ENCODE results near the gene POPDC2. TPM values are rescaled to one million over a fixed set of nuclear protein-coding genes. Genes with fewer than 3 reads are reported as not detected.

The POPDC2 gene
- total and polyA plus RNA-seq, 2 donors (not counting 1 experiment from before 2014, with no cell fraction given) = 8.0 to 9.5 TPM

DNA sequence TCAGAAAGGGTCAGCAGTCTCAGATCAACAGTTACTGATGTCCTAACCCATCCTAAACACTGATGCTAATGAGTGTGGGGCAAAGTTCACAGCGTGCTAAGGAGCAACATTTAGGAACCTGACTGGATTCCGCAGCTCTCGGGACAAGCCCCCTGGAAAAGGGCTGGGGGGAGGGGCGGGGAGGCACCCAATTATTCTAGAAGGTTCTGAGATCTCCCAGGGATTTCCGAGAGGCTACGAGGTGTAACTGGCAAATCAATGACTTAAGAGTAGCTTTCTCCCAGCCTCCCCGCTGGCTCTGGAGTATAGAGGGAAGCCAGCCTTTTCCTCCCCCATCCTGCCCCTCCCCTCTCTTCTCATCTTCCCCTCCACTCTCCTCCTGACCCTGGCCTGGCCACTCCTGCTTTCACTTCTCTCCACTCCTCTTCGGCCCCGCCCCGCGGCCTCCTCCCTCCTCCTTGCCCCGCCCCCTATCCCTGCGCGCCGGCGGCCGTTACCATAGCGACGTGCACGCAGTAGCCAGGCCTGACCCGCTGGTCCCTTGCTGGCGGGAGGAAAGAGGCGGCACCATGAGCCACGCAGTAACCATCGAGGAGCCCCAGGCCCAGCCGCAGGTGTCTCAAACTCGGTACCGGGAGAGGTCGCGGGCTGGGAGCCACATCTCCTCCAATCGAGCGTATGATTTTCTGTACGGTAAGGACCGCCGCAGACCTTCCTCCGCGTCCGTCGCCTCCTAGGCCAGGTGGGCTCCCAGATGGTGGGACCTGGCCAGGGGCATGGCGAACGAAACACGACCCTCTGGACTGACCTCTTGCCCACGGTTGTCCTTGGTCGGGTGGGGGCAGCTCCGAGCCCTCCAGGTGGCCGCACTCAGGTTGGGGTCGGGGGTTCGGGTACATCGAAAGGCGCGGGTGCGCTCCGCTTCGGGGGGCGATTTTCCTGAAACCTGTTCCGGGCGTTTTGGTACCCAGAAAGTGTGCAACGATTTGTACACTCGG lies 42.4 kb upstream of the POPDC2 start, which contains the start of gene CFAP91:
TSS of gene CFAP91 (plus strand) at position 493 of the 998 bp plus-strand sequence. CDS start at position 570, 77 bp downstream.
- no peaks in the 10 kb centered on the region for H3K27me3 ChIP-seq (replicated peaks in 1 of 4; ENCODE audit: control extremely low read depth in 1 of 4, control insufficient read depth in 3 of 4, insufficient read depth in 4 of 4, low read length in 3 of 4)
- peaks cover 0 to 13% (median 0%) of the 10 kb centered on the region in 3 donors for H3K9me3 ChIP-seq (ENCODE audit: control extremely low read depth in 1 of 3, control insufficient read depth in 2 of 3, insufficient read depth in 1 of 3, low read length in 2 of 3)
- peak within 1 kb of the TSS in 4 of 5 experiments; percentile 47 to 67 (median 62) for H3K4me3 ChIP-seq (ENCODE audit: control extremely low read depth in 1 of 5, extremely low read depth in 1 of 5, insufficient read depth in 1 of 5, low read depth in 2 of 5, low read length in 4 of 5)
- H3K4me1 Mint-ChIP-seq = peaks cover 38% of the 10 kb centered on the region
- H4K20me1 ChIP-seq (ENCODE audit: control insufficient read depth, insufficient read depth, low read length, poor library complexity, severe bottlenecking) = no peaks in the 10 kb centered on the region
- peaks cover 25 to 32% of the 10 kb centered on the region in 2 donors for H3K4me1 ChIP-seq (ENCODE audit: control insufficient read depth in 2 of 2, insufficient read depth in 2 of 2, low read length in 2 of 2)
- H3K9me3 Mint-ChIP-seq (ENCODE audit: insufficient read depth) = peaks cover 5% of the 10 kb centered on the region
- peak within 1 kb of the TSS; percentile 88 for H3K4me3 Mint-ChIP-seq
- CTCF ChIA-PET = no interaction called here
- WGBS (ENCODE audit: insufficient coverage) = 12% methylated on average over 59 of the region's 59 CpGs
- POLR2A ChIA-PET = interaction anchor here (0.5 kb wide), 1 partner anchor 492 kb away, joined by 6 read pairs; no protein-coding TSS in a partner anchor
- TF ChIP-seq, protein P1, sequence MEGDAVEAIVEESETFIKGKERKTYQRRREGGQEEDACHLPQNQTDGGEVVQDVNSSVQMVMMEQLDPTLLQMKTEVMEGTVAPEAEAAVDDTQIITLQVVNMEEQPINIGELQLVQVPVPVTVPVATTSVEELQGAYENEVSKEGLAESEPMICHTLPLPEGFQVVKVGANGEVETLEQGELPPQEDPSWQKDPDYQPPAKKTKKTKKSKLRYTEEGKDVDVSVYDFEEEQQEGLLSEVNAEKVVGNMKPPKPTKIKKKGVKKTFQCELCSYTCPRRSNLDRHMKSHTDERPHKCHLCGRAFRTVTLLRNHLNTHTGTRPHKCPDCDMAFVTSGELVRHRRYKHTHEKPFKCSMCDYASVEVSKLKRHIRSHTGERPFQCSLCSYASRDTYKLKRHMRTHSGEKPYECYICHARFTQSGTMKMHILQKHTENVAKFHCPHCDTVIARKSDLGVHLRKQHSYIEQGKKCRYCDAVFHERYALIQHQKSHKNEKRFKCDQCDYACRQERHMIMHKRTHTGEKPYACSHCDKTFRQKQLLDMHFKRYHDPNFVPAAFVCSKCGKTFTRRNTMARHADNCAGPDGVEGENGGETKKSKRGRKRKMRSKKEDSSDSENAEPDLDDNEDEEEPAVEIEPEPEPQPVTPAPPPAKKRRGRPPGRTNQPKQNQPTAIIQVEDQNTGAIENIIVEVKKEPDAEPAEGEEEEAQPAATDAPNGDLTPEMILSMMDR (IDR thresholded peaks at IDR 0.05) = no peak
- TF ChIP-seq EZH2 (IDR thresholded peaks at IDR 0.05; ENCODE audit: borderline replicate concordance, insufficient read depth, low read depth, low read length, poor library complexity, severe bottlenecking) = no peak
- H3K27ac ChIP-seq (ENCODE audit: low read length in 2 of 2) = peak within 1 kb of the TSS in 1 of 2 donors; percentile 37
- no peaks in the 10 kb centered on the region for H3K36me3 ChIP-seq (replicated peaks in 1 of 2; ENCODE audit: control extremely low read depth in 1 of 2, control insufficient read depth in 1 of 2, extremely low read depth in 1 of 2, insufficient read depth in 2 of 2, low read length in 1 of 2)
- ATAC-seq (ENCODE audit: low read depth) = peak; percentile 95
- H3K27me3 Mint-ChIP-seq = no peaks in the 10 kb centered on the region
- peak within 1 kb of the TSS; percentile 69 for H2AFZ ChIP-seq (ENCODE audit: insufficient read depth, low read depth, low read length, poor library complexity, severe bottlenecking)
- H3K79me2 ChIP-seq (ENCODE audit: control insufficient read depth, insufficient read depth, low read length) = no peaks in the 10 kb centered on the region
- H3K9ac ChIP-seq (ENCODE audit: low read length) = peak within 1 kb of the TSS; percentile 67
- peak within 1 kb of the TSS; percentile 85 for H3K4me2 ChIP-seq (replicated peaks; ENCODE audit: low read depth, low read length, poor library complexity, severe bottlenecking)
- peak; percentile 93 for DNase-seq
- intact Hi-C loops (cut with micrococcal nuclease) = loop anchor here (1.0 to 10.0 kb wide), 6 partner anchors 240 to 1039 kb away; partner anchors contain the start of genes ARHGAP31, B4GALT4, GSK3B and GTF2E1
- H3K27ac Mint-ChIP-seq = peak within 1 kb of the TSS; percentile 82
